Measurements from ENCODE around the gene DPP6. TPM values are rescaled to one million over a fixed set of nuclear protein-coding genes. Genes with fewer than 3 reads are reported as not detected.

Gene DPP6
- total RNA-seq, 1 experiment from 2014 or later = not detected

GRCh38 chr7:154627646-154628290, 575.6 kb downstream of the DPP6 start (continued):
- TF ChIP-seq, protein P1, sequence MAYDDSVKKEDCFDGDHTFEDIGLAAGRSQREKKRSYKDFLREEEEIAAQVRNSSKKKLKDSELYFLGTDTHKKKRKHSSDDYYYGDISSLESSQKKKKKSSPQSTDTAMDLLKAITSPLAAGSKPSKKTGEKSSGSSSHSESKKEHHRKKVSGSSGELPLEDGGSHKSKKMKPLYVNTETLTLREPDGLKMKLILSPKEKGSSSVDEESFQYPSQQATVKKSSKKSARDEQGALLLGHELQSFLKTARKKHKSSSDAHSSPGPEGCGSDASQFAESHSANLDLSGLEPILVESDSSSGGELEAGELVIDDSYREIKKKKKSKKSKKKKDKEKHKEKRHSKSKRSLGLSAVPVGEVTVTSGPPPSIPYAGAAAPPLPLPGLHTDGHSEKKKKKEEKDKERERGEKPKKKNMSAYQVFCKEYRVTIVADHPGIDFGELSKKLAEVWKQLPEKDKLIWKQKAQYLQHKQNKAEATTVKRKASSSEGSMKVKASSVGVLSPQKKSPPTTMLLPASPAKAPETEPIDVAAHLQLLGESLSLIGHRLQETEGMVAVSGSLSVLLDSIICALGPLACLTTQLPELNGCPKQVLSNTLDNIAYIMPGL (CRISPR knock-in tag; IDR thresholded peaks at IDR 0.05) = no peak
- TF ChIP-seq MLX (CRISPR knock-in tag; IDR thresholded peaks at IDR 0.05) (no peak), CREB1 (CRISPR knock-in tag; IDR thresholded peaks at IDR 0.05) (no peak), FOXP1 (CRISPR knock-in tag; IDR thresholded peaks at IDR 0.05; ENCODE audit: borderline replicate concordance) (no peak), MXD4 (CRISPR knock-in tag; IDR thresholded peaks at IDR 0.05; ENCODE audit: borderline replicate concordance) (no peak)
- TF ChIP-seq, protein P2, sequence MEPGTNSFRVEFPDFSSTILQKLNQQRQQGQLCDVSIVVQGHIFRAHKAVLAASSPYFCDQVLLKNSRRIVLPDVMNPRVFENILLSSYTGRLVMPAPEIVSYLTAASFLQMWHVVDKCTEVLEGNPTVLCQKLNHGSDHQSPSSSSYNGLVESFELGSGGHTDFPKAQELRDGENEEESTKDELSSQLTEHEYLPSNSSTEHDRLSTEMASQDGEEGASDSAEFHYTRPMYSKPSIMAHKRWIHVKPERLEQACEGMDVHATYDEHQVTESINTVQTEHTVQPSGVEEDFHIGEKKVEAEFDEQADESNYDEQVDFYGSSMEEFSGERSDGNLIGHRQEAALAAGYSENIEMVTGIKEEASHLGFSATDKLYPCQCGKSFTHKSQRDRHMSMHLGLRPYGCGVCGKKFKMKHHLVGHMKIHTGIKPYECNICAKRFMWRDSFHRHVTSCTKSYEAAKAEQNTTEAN (CRISPR knock-in tag; IDR thresholded peaks at IDR 0.05) = no peak
- TF ChIP-seq, protein P3, sequence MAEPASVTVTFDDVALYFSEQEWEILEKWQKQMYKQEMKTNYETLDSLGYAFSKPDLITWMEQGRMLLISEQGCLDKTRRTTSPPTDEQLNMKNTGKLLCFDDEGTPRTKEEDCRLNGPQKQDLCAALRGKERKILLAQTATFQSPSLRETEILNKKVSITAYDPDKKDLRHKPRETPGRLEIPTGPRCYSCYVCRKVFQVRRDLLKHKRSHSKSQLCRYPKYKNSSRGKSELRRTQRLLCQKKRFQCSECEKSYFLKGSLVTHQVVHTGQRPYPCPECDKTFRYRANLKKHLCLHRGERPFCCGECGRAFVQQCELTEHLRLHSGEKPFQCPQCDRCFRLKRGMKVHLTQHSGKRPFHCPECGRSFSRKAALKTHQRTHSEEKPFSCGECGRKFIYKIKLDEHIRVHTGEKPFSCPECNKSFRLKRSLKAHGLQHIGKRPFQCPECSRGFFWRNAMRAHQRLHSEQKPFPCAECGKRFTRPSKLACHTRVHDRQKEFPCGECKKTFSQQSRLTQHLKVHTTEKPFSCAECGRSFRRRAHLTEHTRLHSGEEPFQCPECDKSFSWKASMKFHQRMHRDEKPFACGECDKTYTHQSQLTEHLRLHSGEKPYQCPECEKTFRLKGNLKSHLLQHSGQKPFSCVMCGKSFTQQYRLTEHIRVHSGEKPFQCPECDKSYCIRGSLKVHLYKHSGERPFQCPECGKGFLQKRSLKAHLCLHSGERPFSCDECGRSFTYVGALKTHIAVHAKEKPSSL (CRISPR knock-in tag; conservative IDR thresholded peaks at IDR 0.05) = no peak
- TF ChIP-seq, protein P4, sequence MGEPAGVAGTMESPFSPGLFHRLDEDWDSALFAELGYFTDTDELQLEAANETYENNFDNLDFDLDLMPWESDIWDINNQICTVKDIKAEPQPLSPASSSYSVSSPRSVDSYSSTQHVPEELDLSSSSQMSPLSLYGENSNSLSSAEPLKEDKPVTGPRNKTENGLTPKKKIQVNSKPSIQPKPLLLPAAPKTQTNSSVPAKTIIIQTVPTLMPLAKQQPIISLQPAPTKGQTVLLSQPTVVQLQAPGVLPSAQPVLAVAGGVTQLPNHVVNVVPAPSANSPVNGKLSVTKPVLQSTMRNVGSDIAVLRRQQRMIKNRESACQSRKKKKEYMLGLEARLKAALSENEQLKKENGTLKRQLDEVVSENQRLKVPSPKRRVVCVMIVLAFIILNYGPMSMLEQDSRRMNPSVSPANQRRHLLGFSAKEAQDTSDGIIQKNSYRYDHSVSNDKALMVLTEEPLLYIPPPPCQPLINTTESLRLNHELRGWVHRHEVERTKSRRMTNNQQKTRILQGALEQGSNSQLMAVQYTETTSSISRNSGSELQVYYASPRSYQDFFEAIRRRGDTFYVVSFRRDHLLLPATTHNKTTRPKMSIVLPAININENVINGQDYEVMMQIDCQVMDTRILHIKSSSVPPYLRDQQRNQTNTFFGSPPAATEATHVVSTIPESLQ (CRISPR knock-in tag; IDR thresholded peaks at IDR 0.05) = no peak

- POLR2A ChIA-PET = no interaction called here
- Mint-ChIP-seq H3K4me3 (no peak overlapping the region), H3K4me1 (no peaks in the 10 kb centered on the region), H3K27me3 (ENCODE audit: low read depth) (peaks cover 34% of the 10 kb centered on the region), H3K27ac (no peak overlapping the region), H3K9me3 (peaks cover 82% of the 10 kb centered on the region), H3K36me3 (peaks cover 81% of the 10 kb centered on the region)
- ATAC-seq = no peak
- CTCF ChIA-PET = no interaction called here
- no peak for DNase-seq (ENCODE audit: low spot score)
- TF ChIP-seq ZNF121 (CRISPR knock-in tag; IDR thresholded peaks at IDR 0.05) (no peak), ETV6 (CRISPR knock-in tag; IDR thresholded peaks at IDR 0.05) (no peak), ESRRA (CRISPR knock-in tag; IDR thresholded peaks at IDR 0.05; ENCODE audit: borderline replicate concordance) (no peak), ZNF396 (CRISPR knock-in tag; IDR thresholded peaks at IDR 0.05; ENCODE audit: borderline replicate concordance) (no peak), TP53 (CRISPR knock-in tag; IDR thresholded peaks at IDR 0.05) (no peak), JAZF1 (CRISPR knock-in tag; IDR thresholded peaks at IDR 0.05) (no peak), ERG (CRISPR knock-in tag; IDR thresholded peaks at IDR 0.05) (no peak), FOXJ3 (CRISPR knock-in tag; IDR thresholded peaks at IDR 0.05; ENCODE audit: borderline replicate concordance) (no peak), PRRX2 (CRISPR knock-in tag; IDR thresholded peaks at IDR 0.05) (no peak), OVOL2 (CRISPR knock-in tag; IDR thresholded peaks at IDR 0.05; ENCODE audit: borderline replicate concordance) (no peak)
- TF ChIP-seq, protein P5, sequence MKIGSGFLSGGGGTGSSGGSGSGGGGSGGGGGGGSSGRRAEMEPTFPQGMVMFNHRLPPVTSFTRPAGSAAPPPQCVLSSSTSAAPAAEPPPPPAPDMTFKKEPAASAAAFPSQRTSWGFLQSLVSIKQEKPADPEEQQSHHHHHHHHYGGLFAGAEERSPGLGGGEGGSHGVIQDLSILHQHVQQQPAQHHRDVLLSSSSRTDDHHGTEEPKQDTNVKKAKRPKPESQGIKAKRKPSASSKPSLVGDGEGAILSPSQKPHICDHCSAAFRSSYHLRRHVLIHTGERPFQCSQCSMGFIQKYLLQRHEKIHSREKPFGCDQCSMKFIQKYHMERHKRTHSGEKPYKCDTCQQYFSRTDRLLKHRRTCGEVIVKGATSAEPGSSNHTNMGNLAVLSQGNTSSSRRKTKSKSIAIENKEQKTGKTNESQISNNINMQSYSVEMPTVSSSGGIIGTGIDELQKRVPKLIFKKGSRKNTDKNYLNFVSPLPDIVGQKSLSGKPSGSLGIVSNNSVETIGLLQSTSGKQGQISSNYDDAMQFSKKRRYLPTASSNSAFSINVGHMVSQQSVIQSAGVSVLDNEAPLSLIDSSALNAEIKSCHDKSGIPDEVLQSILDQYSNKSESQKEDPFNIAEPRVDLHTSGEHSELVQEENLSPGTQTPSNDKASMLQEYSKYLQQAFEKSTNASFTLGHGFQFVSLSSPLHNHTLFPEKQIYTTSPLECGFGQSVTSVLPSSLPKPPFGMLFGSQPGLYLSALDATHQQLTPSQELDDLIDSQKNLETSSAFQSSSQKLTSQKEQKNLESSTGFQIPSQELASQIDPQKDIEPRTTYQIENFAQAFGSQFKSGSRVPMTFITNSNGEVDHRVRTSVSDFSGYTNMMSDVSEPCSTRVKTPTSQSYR (CRISPR knock-in tag; IDR thresholded peaks at IDR 0.05) = no peak
- TF ChIP-seq, protein P2 (CRISPR knock-in tag; IDR thresholded peaks at IDR 0.05) = no peak
- TF ChIP-seq, protein P6, sequence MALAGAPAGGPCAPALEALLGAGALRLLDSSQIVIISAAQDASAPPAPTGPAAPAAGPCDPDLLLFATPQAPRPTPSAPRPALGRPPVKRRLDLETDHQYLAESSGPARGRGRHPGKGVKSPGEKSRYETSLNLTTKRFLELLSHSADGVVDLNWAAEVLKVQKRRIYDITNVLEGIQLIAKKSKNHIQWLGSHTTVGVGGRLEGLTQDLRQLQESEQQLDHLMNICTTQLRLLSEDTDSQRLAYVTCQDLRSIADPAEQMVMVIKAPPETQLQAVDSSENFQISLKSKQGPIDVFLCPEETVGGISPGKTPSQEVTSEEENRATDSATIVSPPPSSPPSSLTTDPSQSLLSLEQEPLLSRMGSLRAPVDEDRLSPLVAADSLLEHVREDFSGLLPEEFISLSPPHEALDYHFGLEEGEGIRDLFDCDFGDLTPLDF (CRISPR knock-in tag; IDR thresholded peaks at IDR 0.05) = no peak
These were observed 576.4 kb downstream of the DPP6 start for GRCh38 chr7:154628556-154628955.
